MM.1S (cell line): ENCODE measurements around the gene ERICH4.

Source experiments
- DNase-seq: peaks from one replicate; pipeline ENCODE4 v3.0.0-alpha.2; 2015
- H2AFZ ChIP-seq: fragments of 300-600 bp; sonication (generic); 2 replicates; pipeline ENCODE4 v1.6.0; 2016; ENCODE audit warnings: antibody characterized with exemption, low read length
- H3F3A ChIP-seq: fragments of 300-600 bp; sonication (generic); 2 replicates; pipeline ENCODE4 v1.6.1; 2016; ENCODE audit warnings: mild to moderate bottlenecking, antibody characterized with exemption, low read length, moderate library complexity, mixed read lengths; ENCODE audit not compliant: insufficient read depth
- H3K27ac ChIP-seq: fragments of 300-600 bp; sonication (generic); 2 replicates; pipeline ENCODE4 v1.5.1; 2016; ENCODE audit warnings: mild to moderate bottlenecking, low read length
- H3K27me3 ChIP-seq: fragments of 300-600 bp; sonication (generic); replicated peaks from 2 replicates; pipeline ENCODE4 v1.6.0; 2016; ENCODE audit warnings: low read length; ENCODE audit not compliant: insufficient read depth
- H3K36me3 ChIP-seq: fragments of 300-600 bp; sonication (generic); replicated peaks from 2 replicates; pipeline ENCODE4 v1.6.1; 2016; ENCODE audit warnings: mild to moderate bottlenecking, low read length, mixed read lengths; ENCODE audit not compliant: insufficient read depth
- H3K4me1 ChIP-seq: fragments of 300-600 bp; sonication (generic); 2 replicates; pipeline ENCODE4 v1.6.1; 2016; ENCODE audit warnings: low read length, mixed read lengths
- H3K4me2 ChIP-seq: fragments of 300-600 bp; sonication (generic); 2 replicates; pipeline ENCODE4 v1.6.0; 2016; ENCODE audit warnings: low read depth, low read length
- H3K4me3 ChIP-seq: fragments of 300-600 bp; sonication (generic); 2 replicates; pipeline ENCODE4 v1.5.1; 2016; ENCODE audit warnings: low read length, mixed read lengths
- H3K79me2 ChIP-seq: fragments of 300-600 bp; sonication (generic); 2 replicates; pipeline ENCODE4 v1.6.1; 2016; ENCODE audit warnings: mixed run types, low read length, mixed read lengths
- H3K9ac ChIP-seq: fragments of 300-600 bp; sonication (generic); 2 replicates; pipeline ENCODE4 v1.6.1; 2016; ENCODE audit warnings: low read length, mixed read lengths
- H3K9me2 ChIP-seq: fragments of 300-600 bp; sonication (generic); replicated peaks from 2 replicates; pipeline ENCODE4 v1.6.1; 2016; ENCODE audit warnings: mild to moderate bottlenecking, low read length, mixed read lengths; ENCODE audit not compliant: insufficient read depth
- H3K9me3 ChIP-seq: fragments of 300-600 bp; sonication (generic); replicated peaks from 2 replicates; pipeline ENCODE4 v1.6.1; 2016; ENCODE audit warnings: mild to moderate bottlenecking, low read length, mixed read lengths; ENCODE audit not compliant: insufficient read depth
- H4K20me1 ChIP-seq: fragments of 300-600 bp; sonication (generic); 2 replicates; pipeline ENCODE4 v1.6.1; 2016; ENCODE audit warnings: mild to moderate bottlenecking, low read length, moderate library complexity, mixed read lengths; ENCODE audit not compliant: insufficient read depth
- CTCF ChIP-seq: fragments of 300-600 bp; sonication (generic); IDR thresholded peaks from 2 replicates; pipeline ENCODE4 v1.5.1; 2016; ENCODE audit warnings: antibody characterized with exemption, low read length, mixed read lengths
- EZH2 ChIP-seq: fragments of 300-600 bp; sonication (generic); optimal IDR thresholded peaks from 2 replicates; pipeline ENCODE3; 2017; ENCODE audit warnings: low read depth, mild to moderate bottlenecking, antibody characterized with exemption, low read length, mixed read lengths
- EZH2phosphoT487 ChIP-seq: fragments of 300-600 bp; sonication (generic); IDR thresholded peaks from 2 replicates; pipeline ENCODE4 v1.6.1; 2018; ENCODE audit warnings: antibody characterized with exemption, low read length

Gene ERICH4

GRCh38 chr19:41455936-41456335 is 13.0 kb downstream of the ERICH4 start:
- no peaks in the 10 kb centered on the region for H3K9me2 ChIP-seq
- no peaks in the 10 kb centered on the region for H3K9me3 ChIP-seq
- no peak overlapping the region for H3K4me3 ChIP-seq
- DNase-seq = no peak
- no peaks in the 10 kb centered on the region for H3K79me2 ChIP-seq
- no peak overlapping the region for H2AFZ ChIP-seq
- no peak overlapping the region for H3K27ac ChIP-seq
- H3K9ac ChIP-seq = no peak overlapping the region
- no peaks in the 10 kb centered on the region for H3K36me3 ChIP-seq
- no peaks in the 10 kb centered on the region for H4K20me1 ChIP-seq
- H3F3A ChIP-seq = peaks cover 8% of the 10 kb centered on the region; the same call in 1 of the 2 replicates
- no peak overlapping the region for H3K4me2 ChIP-seq
- TF ChIP-seq EZH2 (no peak), CTCF (no peak), EZH2phosphoT487 (no peak)
- H3K27me3 ChIP-seq = no peaks in the 10 kb centered on the region
- peaks cover 17% of the 10 kb centered on the region for H3K4me1 ChIP-seq

GRCh38 chr19:41456342-41456918 is 13.5 kb downstream of the ERICH4 start:
- no peak overlapping the region for H3K27ac ChIP-seq
- peaks cover 8% of the 10 kb centered on the region; the same call in 1 of the 2 replicates for H3F3A ChIP-seq
- no peaks in the 10 kb centered on the region for H3K36me3 ChIP-seq
- no peaks in the 10 kb centered on the region for H3K79me2 ChIP-seq
- no peaks in the 10 kb centered on the region for H3K9me2 ChIP-seq
- H2AFZ ChIP-seq = no peak overlapping the region
- no peaks in the 10 kb centered on the region for H3K9me3 ChIP-seq
- no peak overlapping the region for H3K9ac ChIP-seq
- no peak for DNase-seq
- H3K4me2 ChIP-seq = no peak overlapping the region
- no peak overlapping the region for H3K4me3 ChIP-seq
- peaks cover 17% of the 10 kb centered on the region for H3K4me1 ChIP-seq
- no peaks in the 10 kb centered on the region for H3K27me3 ChIP-seq
- no peaks in the 10 kb centered on the region for H4K20me1 ChIP-seq
- TF ChIP-seq EZH2phosphoT487 (no peak), CTCF (no peak), EZH2 (no peak)

GRCh38 chr19:41457241-41457640 is 14.3 kb downstream of the ERICH4 start:
- Histone ChIP-seq H3F3A (peaks cover 8% of the 10 kb centered on the region; the same call in 1 of the 2 replicates), H4K20me1 (no peaks in the 10 kb centered on the region), H2AFZ (no peak overlapping the region), H3K9me2 (no peaks in the 10 kb centered on the region), H3K9me3 (no peaks in the 10 kb centered on the region), H3K27ac (0 out of 2 replicates have a peak overlapping the region, but pooled peaks have one; percentile 12), H3K36me3 (no peaks in the 10 kb centered on the region), H3K79me2 (no peaks in the 10 kb centered on the region), H3K9ac (no peak overlapping the region), H3K4me2 (peak overlapping the region; percentile 15), H3K4me3 (no peak overlapping the region), H3K4me1 (peaks cover 17% of the 10 kb centered on the region), H3K27me3 (no peaks in the 10 kb centered on the region)
- no peak for TF ChIP-seq EZH2phosphoT487
- no peak for TF ChIP-seq CTCF
- TF ChIP-seq EZH2 = no peak
- DNase-seq = peak; percentile 82
